ENCODE results near the gene LSS.

- TF ChIP-seq CTCF (conservative IDR thresholded peaks at IDR 0.05; ENCODE audit: low read depth in 2 of 2) (no peak), EZH2phosphoT487 (IDR thresholded peaks at IDR 0.05; ENCODE audit: unreplicated experiment) (no peak), CREB1 (CRISPR knock-in tag; IDR thresholded peaks at IDR 0.05; ENCODE audit: low read depth) (no peak), EZH2 (IDR thresholded peaks at IDR 0.05; ENCODE audit: low read depth, unreplicated experiment) (no peak), POLR2AphosphoS5 (IDR thresholded peaks at IDR 0.05; ENCODE audit: low read depth) (no peak), REST (IDR thresholded peaks at IDR 0.05; ENCODE audit: unreplicated experiment) (no peak), ZNF114 (CRISPR knock-in tag; IDR thresholded peaks at IDR 0.05) (no peak), STAT1 (IDR thresholded peaks at IDR 0.05; ENCODE audit: unreplicated experiment) (no peak), ETS1 (IDR thresholded peaks at IDR 0.05) (no peak), ZNF331 (CRISPR knock-in tag; IDR thresholded peaks at IDR 0.05; ENCODE audit: low read depth) (no peak), ZNF462 (CRISPR knock-in tag; IDR thresholded peaks at IDR 0.05) (no peak), NANOG (IDR thresholded peaks at IDR 0.05; ENCODE audit: borderline replicate concordance) (no peak)
Measured at GRCh38 chr21:46211376-46211775, 17.2 kb downstream of the LSS start.
